ENCODE data around the gene PHOSPHO1. TPM values are rescaled to one million over a fixed set of nuclear protein-coding genes. Genes with fewer than 3 reads are reported as not detected.

Gene PHOSPHO1
- total and polyA plus RNA-seq, 2 of the 13 experiments (the other 11 are each of a cell fraction or from before 2014, with no cell fraction given) = not detected

GRCh38 chr17:49183341-49183740 is 47.2 kb downstream of the PHOSPHO1 start (continued):
- TF ChIP-seq ELF3 (CRISPR knock-in tag; IDR thresholded peaks at IDR 0.05) (peak; percentile 64; the same call in 1 of the 2 replicates), ZNF687 (CRISPR knock-in tag; IDR thresholded peaks at IDR 0.05) (peak; percentile 55), PHB2 (IDR thresholded peaks at IDR 0.05; ENCODE audit: partially characterized antibody) (no peak), TFDP2 (CRISPR knock-in tag; IDR thresholded peaks at IDR 0.05) (no peak), THAP8 (CRISPR knock-in tag; IDR thresholded peaks at IDR 0.05; ENCODE audit: borderline replicate concordance) (no peak), ZNF225 (CRISPR knock-in tag; IDR thresholded peaks at IDR 0.05) (no peak), FOXP1 (IDR thresholded peaks at IDR 0.05) (no peak), FOXP1 (CRISPR knock-in tag; IDR thresholded peaks at IDR 0.05) (no peak), MXD1 (CRISPR knock-in tag; IDR thresholded peaks at IDR 0.05) (no peak), E2F2 (CRISPR knock-in tag; IDR thresholded peaks at IDR 0.05; ENCODE audit: borderline replicate concordance) (no peak), POLR2A (IDR thresholded peaks at IDR 0.05; ENCODE audit: insufficient read depth in 1 of 2, low read depth in 2 of 2, low read length in 2 of 2) (peak in 1 of 2 experiments; percentile 56; a peak in 2 of 4 replicates), ZNF720 (CRISPR knock-in tag; IDR thresholded peaks at IDR 0.05) (no peak), MTERF4 (CRISPR knock-in tag; IDR thresholded peaks at IDR 0.05) (no peak), MBNL3 (CRISPR knock-in tag; conservative IDR thresholded peaks at IDR 0.05) (no peak), ZNF775 (CRISPR knock-in tag; IDR thresholded peaks at IDR 0.05; ENCODE audit: borderline replicate concordance) (no peak), ZNF282 (IDR thresholded peaks at IDR 0.05; ENCODE audit: partially characterized antibody) (no peak), GABPB1 (CRISPR knock-in tag; IDR thresholded peaks at IDR 0.05) (peak; percentile 73), MATR3 (CRISPR knock-in tag; IDR thresholded peaks at IDR 0.05) (no peak), ZNF362 (CRISPR knock-in tag; IDR thresholded peaks at IDR 0.05; ENCODE audit: borderline replicate concordance) (no peak), ZNF792 (CRISPR knock-in tag; IDR thresholded peaks at IDR 0.05) (no peak), GABPA (IDR thresholded peaks at IDR 0.05; ENCODE audit: low read depth, low read length) (no peak), GABPA (CRISPR knock-in tag; IDR thresholded peaks at IDR 0.05; ENCODE audit: low read depth) (peak; percentile 78), NFRKB (IDR thresholded peaks at IDR 0.05) (no peak), ZNF660 (CRISPR knock-in tag; IDR thresholded peaks at IDR 0.05; ENCODE audit: borderline replicate concordance, low read depth) (no peak)
